ENCODE results near the gene RELN. TPM values are rescaled to one million over a fixed set of nuclear protein-coding genes. Genes with fewer than 3 reads are reported as not detected.
"Not testable (repeated sequence)": the region's sequence is repeated elsewhere in the genome, so short reads cannot be mapped to it uniquely, and the experiment has no call there.

Gene RELN
- total RNA-seq, 1 donor from 2014 or later: 1.5 TPM

DNA sequence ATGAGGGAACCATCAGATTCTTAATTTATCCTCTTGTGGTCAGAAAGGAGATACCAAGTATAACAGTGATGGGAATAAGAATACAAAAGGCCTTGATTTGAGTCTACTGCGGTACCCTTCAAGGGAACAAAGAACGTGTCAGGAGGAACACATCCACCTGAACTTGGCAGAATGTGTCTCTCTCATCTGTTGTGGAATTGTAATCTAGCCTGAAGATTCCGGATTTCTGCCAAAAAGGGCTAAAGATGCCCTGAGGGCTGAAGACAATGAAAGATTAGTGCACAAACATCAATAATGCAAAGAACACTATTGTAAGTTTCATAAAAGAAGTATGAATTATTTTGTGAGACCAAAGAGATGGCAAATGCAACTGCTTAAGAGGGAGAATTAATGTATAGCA is 134.8 kb downstream of the RELN start:
- DNase-seq (ENCODE audit: low spot score): no peak

GRCh38 chr7:103851357-103851756 is 138.1 kb downstream of the RELN start:
- no peak for DNase-seq (ENCODE audit: low spot score)

- no peak for DNase-seq (ENCODE audit: low spot score)
Measured at GRCh38 chr7:103843689-103844480, 145.6 kb downstream of the RELN start.

DNA sequence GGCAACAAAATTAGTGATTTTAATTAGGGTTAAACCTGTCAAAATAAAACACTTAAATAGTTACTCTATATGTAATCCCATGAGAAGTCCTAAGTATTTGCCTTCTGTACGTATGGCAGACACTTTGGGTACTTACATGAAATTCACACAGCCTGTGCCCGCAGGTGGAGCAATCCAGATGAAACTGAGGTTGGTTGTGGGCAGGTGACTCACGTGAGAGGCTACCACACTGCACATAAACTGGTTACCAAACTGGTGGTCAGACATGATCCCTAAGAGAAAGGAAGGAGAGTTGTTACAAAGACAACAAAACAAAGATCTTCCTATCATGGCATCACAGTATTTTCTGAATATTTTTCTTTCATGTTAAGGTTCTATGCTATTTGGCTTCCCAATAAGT is 156.1 kb downstream of the RELN start:
- DNase-seq (ENCODE audit: low spot score): no peak

- no peak for DNase-seq (ENCODE audit: low spot score)
Measured at GRCh38 chr7:103832438-103832837, 157.0 kb downstream of the RELN start.

- DNase-seq (ENCODE audit: low spot score): no peak
Measured at GRCh38 chr7:103824251-103824650, 165.2 kb downstream of the RELN start.

- no peak for DNase-seq (ENCODE audit: low spot score)
Measured at GRCh38 chr7:103823084-103823483, 166.4 kb downstream of the RELN start.

DNA sequence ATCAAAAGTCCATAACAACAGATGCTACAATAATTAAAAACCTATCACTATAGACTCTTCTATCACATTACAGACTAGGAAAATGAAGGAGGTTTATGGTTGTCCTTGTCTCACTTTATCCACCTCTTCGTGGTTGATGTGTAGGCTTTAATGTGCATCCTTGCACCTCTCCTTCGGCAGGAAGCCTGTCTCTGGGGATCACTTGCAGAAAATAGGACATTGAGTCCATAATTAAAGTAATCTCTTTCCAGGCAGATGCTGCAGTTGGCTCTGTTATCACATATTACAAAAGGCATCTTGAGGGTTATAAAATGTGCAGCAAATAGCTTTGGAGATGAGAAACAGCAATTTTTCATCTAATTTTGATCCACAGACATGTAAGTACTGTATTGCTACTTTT is 168.4 kb downstream of the RELN start:
- DNase-seq (ENCODE audit: low spot score): no peak

- DNase-seq (ENCODE audit: low spot score): not testable (repeated sequence)
Measured at GRCh38 chr7:103815972-103816371, 173.5 kb downstream of the RELN start.

GRCh38 chr7:103813970-103814369 is 175.5 kb downstream of the RELN start:
- DNase-seq (ENCODE audit: low spot score): no peak

GRCh38 chr7:103811997-103812396 is 177.5 kb downstream of the RELN start:
- no peak for DNase-seq (ENCODE audit: low spot score)

DNA sequence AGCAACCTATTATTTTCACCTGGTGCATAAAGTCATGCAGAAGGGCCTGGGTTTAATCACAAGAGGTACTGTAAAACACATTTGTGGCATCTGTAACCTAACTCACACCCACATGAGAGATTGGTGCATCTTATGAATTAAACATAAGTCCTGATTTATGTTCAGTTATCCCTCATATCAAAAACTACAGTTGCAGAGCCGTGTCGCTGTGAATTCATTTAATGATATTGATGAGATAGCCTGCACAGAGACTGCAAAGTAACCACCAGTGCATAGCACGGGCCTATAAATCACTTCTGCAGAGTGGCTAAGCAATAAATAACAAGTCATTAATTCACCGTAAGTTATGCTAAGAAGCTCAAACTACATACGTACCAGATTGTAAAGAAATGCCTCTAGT is 178.2 kb downstream of the RELN start:
- no peak for DNase-seq (ENCODE audit: low spot score)

GRCh38 chr7:103810112-103810744 is 179.2 kb downstream of the RELN start:
- DNase-seq (ENCODE audit: low spot score): no peak

DNA sequence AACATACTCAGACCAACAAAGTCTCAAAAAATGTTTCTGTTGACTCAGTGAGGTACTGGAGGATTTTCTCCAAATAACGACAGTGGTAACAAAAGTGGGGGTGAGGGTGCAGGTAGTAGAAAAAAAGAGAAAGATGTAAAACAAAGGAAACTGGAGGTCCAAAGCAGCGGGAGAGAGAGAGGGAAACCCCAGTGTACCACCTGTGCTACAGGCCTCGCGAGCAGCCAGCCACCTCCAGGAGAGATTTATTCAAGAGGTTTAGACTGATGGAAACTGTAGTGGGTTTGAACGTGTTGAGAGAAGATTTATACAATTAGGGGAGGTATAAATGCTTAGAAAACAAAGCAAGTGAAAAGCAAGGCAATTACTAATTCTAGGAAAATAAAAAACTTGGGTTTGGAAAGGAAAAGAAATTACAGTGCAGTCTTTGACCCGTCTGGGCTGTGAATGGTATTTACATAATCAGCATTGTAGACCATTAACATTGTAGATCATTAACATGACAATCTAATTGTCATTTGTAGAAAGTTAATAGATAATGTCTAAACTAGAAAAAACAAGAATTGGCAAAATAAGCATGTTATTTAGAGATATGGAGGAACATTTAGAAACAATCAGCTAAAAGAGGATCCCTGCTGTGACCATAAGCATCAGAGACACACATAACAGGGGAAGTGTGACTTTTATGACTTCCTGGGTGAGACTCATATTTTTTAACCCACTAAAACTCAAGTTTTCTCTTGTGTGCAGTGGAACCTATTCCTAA is 180.0 kb downstream of the RELN start:
- no peak for DNase-seq (ENCODE audit: low spot score)

DNA sequence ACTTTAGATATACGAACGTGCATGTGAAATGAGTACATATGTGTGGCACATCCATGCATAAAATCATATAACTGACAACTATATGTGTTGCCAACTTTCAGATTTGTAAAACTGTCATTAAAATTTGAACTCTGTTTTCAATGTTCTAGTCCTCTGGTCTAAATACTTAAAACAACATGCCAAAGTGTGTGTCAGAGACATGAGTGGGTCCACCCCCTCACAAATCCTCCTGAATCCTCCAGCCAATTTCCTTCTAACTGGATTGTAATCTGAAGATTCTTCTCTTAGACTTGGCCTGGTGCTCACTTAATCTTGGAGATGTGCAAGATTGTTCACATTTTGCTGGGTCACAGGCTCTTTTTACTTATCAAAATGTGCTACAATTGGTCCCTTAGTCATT is 184.1 kb downstream of the RELN start:
- DNase-seq (ENCODE audit: low spot score): no peak

DNA sequence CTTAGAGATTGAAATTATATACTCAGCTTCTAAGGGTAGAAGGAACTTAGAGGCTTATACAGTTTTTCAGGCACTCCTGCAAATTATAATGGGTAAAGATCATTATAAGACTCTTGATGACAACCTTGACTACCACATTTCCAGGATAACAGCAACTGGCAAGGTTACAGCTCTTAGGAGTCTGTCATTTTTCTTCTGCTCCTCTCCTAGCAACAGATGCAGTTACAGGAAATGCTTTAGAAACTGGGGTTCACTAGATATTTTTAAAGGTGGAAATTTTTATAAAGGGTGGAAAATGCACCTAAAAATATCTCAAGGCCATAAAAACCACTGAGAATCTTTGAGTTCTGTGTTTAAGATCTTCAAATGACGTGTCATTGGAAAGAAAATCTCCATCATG is 185.8 kb downstream of the RELN start:
- DNase-seq (ENCODE audit: low spot score): no peak

DNA sequence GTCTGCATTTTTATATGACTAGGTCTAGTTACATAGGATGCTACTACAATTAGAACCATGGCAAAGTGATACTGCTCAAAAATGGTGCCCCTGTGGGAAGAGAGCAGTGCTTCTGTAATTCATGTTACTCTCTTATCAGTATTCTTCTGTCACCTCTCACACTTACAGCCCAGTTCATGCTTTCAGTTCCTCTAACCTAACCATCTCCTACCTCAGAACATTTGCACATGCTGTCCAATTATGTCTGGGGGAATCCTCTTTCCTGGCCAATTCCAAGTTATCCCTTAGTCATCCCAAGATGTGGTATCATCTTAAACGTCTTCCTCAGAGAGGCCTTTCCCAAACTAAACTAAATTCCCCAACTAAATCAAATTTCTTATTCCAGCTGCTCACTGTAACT is 190.2 kb downstream of the RELN start:
- no peak for DNase-seq (ENCODE audit: low spot score)

DNA sequence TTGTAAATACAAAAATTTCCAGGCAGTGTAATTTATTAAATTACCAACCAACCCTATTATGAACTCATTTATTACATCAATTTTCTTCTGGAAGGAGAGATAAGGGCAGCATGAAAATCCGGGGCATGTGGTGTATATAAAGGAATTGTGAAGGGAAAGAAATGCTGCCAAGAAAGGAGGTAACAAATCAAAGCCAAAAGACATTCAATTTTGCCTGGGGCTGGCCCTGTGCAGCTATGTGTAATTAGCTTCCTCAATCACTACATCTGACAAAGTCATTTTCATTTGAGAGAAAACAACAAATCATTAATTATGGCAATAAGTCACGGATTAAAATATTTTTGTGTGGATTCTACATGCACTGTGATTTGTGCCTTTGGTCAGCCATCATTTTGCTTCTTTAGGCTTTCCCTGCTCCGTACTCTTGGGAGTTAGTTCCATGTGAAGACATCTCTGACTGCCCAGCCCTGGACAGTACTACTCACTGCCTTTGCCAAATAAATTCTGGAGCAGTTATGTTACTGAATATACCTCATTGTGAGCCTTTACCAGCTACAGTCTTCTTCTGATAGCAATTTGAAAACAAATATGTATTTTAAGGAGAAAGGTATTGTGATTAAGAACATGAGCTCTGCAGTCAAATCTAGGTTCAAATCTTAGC is 191.7 kb downstream of the RELN start:
- DNase-seq (ENCODE audit: low spot score): no peak

DNA sequence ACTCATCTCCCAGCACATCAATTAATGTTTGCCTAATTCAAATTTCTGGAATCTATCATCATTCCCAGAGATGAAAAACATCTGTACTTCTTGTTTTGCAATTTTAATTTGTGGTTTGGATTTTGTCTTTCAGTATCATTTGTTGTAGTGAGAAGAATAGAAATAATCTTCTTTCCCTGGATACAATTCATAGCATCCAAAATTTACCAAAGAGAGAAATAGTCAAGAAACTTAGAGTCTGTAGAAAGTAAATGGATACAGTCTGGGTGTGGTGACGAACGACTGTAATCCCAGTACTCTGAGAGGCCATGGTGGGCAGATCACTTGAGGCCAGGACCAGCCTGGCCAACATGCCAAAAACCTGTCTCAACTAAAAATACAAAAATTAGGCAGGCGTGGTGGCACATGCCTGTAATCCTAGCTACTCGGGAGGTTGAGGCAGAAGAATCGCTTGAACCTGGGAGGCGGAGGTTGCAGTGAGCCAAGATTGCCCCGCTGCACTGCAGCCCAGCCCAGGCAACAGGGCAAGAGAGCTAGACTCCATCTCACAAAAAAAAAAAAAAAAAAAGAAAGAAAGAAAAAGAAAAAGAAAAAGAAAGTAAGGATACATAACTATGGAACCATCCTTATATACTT is 193.0 kb downstream of the RELN start:
- no peak for DNase-seq (ENCODE audit: low spot score)

- DNase-seq (ENCODE audit: low spot score): no peak
Measured at GRCh38 chr7:103795787-103796186, 193.7 kb downstream of the RELN start.

DNA sequence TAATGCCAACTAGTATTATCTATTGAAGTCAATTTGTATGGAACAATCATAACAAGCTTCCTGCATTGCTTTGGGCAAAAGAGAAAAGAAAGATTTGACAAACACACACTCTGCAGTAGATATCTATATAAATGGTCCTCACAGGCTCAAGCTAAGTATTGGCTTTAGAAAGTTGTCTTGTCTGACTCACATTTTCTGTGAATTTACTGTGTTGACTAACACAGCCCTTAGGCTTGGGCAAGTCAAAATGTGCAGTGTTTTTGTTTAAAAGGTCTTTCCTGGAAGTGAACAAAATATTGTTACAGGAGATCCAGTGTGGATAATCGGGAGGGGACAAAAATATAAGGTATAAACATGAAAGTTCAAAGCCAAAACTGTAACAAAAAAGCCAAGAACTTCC is 194.4 kb downstream of the RELN start:
- no peak for DNase-seq (ENCODE audit: low spot score)

DNA sequence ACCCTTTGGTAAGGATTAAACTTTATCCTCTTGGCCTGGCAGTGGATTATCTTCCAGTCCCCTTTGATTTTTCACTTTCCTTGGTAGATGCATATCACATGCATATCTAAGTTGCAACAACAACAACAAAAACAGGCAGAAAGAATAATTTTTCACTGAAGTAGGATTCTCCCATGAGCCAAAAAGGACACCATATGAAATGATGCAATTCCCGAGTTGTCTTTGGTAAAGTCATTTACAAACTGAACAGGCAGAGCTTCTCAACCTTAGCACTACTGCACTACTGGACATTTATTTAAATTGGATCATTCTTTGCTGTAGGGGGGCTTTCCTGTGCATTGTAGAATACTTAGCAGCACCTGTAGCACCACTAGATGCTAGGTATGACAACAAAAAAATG is 195.0 kb downstream of the RELN start:
- DNase-seq (ENCODE audit: low spot score): no peak

Data from ureter (tissue), 1 donor.